GM21737 (cell line): Measurements from ENCODE around the gene ACER3.
"Not testable (repeated sequence)": the region's sequence is repeated elsewhere in the genome, so short reads cannot be mapped to it uniquely, and the experiment has no call there.

Experiments used
- ATAC-seq: cut with Tn5 transposase; IDR thresholded peaks from one replicate; pipeline ENCODE4 v1.9.1; 2021; ENCODE audit warnings: mild to moderate bottlenecking, moderate library complexity; ENCODE audit not compliant: unreplicated experiment

The ACER3 gene

DNA sequence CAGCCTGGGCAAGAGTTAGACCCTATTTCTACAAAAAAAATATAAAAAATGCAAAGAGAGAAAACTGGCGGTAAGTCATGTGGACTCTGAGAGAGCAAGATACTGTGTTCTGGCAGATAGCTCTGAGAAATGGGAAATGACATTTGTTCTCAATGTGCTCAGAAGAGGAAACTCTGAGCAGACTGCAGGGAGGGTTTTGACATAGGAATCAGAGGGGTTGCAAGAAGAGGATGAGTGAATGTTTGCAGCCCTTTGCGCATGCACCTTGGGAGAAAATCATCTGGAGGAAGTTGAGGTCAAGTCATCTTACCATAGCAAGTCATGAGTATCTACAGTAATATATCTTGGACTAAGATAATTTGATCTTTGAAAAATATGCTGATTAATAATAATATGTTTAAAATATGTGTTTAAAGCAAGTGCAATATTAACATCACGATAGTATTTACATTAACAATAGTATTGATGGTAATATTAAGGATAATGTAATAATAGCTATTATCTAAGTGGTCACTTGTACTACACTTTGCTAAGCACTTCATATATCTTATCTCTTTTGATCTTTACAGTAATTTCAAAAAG is 2.6 kb downstream of the ACER3 start:
- ATAC-seq = no peak

DNA sequence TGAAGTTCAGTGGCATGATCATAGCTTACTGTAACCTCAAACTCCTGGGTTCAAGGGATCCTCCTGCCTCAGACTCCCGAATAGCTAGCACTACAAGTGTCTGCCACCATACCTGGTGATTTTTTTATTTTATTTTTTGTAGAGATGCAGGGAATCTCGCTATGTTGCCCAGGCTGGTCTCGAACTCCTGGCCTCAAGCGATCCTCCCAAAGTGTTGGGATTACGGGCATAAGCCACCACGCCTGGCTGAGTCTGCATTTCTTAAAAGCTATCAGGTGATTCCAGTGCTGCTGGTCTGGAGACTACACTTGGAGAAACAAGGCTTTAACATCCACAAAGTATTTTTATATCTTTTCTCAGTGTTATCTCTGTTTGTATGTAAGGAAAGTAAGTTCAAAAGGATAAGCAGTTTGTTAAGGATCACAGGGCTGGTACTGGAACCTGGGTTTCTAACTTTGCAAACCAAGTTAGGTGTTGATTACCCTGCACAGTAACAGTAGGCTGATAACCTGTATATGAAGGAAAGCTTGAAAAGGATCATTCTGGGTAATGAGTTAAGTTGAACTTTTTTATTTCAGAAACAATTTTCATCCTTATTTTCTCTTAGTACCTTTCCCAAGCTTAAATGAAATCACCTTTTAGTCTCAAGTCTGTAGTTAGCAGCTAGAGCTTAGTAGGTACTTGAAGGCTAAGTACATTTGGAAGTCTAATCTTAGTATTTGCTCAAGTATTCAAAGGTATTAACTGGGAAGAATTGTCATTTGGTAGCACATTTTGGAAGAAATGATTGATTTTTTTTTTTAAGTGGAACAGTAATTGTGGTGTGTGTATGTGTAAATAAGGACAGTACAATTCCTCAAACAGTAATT is 12.5 kb downstream of the ACER3 start:
- no peak for ATAC-seq

GRCh38 chr11:76878014-76878413 is 17.3 kb downstream of the ACER3 start:
- ATAC-seq = no peak

DNA sequence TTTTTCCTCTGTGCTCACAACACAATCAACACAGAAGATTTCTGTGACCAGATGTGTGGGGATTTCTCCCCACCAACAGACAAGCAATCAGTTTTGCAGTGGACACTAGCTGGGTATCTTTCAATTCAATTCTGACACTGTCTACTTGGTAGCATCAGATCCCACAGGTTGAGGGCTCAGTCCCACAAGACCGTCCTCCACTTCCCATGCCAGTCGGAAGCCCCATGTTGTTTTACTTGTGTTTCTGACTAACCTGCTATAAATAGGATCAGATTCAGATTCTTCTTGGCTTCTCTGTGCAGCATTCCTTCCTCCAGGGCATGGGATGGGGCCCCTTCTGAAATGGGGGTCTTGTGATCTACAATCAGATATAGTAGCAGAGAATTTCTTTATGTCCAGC is 19.6 kb downstream of the ACER3 start:
- no peak for ATAC-seq

DNA sequence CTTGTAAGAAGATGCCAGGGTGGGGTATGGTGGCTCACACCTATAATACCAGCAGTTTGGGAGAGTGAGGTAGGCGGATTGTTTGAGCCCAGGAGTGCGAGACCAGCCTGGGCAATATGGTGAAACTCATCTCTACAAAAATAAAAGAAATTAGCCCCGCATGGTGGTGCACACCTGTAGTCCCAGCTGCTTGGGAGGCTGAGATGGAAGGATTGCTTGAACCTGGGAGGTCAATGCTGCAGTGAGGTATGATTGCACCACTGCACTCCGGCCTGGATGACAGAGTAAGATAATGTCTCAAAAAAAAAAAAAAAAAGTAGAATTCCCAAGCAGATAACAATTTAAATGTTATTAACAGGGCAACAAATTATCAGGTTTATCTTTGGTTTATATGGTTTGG is 20.2 kb downstream of the ACER3 start:
- ATAC-seq = no peak

GRCh38 chr11:76885390-76886097 is 24.8 kb downstream of the ACER3 start:
- ATAC-seq = no peak

DNA sequence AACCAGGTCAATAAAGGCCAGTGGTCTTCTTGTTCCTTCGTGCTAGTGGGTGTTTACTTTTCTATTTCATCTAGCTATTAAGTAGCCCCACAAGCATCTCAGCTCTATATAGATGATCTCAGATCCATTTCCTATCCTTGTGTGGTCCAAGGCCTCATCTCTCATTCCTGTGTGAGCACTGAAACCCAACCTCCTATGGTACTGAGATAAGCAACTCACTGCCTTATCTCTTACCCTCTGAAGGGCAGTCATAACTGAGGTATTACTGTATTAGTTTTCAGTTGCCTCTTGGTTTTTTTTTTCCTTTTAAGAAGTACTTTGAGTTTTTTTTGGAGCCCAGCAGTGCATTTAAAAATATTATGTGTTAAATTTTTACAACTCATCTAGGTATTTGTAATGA is 28.3 kb downstream of the ACER3 start:
- ATAC-seq = no peak

DNA sequence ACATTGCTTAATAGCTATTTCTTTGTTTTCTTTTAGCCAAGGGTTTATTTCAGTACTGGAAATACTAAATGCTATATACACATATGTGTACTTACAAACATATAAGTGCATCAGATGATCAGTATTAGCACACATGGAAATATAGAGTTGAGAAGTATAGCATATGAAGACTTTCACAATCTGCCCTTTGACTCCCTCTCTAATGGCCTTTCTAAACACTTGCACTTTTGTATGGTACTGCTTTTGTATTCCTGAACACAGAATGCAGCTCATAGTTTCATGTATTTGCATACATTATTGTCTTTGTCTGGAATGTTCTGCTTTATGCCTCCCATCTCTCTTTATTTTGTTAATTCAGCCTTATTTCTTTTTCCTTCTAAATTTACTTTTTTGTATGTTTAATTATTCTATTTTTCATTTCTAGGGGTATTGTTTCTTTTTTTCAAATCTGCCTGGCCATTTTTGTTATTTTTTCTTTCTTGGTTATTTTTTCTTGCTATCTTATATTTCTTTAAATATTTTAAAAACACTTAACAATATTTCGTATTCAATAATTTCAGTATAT is 28.8 kb downstream of the ACER3 start:
- no peak for ATAC-seq

GRCh38 chr11:76890329-76890728 is 29.6 kb downstream of the ACER3 start:
- ATAC-seq = no peak

DNA sequence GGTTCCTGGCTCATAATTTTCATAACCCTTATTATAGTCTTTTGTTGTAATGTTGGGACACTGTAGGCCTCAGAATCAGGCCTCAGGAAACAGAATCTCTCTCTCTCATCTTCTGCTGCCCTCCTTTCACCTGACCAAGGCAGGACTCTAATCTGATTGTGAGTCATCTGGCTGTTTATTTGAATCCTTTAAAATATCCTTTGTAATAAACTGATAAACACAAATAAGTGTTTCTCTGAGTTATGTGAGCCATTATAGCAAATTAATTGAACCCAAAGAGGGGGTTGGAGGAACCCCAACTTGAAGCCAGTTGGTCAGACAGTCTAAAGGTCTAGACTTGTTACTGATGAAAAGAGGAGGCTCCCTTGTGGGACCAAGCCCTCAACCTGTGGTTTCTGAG is 30.6 kb downstream of the ACER3 start:
- ATAC-seq = no peak

DNA sequence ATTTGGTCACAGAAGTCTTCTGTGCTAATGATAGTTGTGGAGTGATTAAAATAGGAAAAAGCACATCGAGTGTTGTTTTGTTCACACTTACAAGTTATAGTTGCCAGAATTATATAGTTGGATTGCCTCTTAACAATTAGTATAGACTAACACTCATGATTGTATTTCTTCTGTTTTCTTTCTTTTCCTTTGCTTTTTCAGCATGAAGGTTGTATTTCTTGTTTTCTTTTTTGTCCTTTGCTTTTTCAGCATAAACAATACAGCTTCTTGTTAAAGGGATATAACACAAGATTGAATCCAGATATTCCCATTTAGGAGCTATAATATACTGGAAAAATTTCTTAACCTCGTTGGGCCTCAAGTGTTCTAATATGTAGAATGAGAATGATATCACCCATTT is 31.1 kb downstream of the ACER3 start:
- ATAC-seq = no peak

GRCh38 chr11:76892306-76892705 is 31.6 kb downstream of the ACER3 start:
- no peak for ATAC-seq

DNA sequence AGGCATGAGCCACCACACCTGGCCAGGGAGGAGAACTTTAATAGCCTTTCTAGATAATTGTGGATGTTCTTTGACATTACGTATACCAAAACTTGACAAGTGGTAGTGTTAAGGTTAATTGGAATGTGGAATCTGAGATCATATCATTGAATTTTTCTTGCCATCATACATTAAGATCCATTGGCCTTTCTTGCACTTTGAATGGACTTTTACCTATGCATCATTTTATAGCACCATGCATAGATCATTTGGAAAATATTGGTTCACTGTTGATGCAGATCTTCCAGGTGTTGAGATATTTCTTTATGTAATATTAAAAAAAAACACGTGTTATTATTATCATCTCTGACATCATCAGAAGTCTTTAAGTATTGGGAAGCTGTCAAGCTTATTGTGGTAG is 36.5 kb downstream of the ACER3 start:
- ATAC-seq = no peak

GRCh38 chr11:76901144-76901543 is 40.4 kb downstream of the ACER3 start:
- no peak for ATAC-seq

DNA sequence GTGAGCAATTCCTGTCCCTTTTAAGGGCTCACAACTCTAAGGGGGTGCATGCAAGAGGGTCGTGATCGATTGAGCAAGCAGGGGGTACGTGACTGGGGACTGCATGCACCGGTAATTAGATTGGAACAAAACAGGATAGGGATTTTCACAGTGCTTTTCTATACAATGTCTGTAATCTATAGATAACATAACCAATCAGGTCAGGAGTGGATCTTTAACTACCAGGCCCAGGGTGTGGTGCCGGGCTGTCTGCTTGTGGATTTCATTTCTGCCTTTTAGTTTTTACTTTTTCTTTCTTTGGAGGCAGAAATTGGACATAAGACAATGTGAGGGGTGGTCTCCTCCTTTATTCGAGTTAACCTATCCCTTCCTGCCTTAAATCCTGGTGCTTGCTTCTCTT is 40.9 kb downstream of the ACER3 start:
- not testable (repeated sequence) for ATAC-seq

DNA sequence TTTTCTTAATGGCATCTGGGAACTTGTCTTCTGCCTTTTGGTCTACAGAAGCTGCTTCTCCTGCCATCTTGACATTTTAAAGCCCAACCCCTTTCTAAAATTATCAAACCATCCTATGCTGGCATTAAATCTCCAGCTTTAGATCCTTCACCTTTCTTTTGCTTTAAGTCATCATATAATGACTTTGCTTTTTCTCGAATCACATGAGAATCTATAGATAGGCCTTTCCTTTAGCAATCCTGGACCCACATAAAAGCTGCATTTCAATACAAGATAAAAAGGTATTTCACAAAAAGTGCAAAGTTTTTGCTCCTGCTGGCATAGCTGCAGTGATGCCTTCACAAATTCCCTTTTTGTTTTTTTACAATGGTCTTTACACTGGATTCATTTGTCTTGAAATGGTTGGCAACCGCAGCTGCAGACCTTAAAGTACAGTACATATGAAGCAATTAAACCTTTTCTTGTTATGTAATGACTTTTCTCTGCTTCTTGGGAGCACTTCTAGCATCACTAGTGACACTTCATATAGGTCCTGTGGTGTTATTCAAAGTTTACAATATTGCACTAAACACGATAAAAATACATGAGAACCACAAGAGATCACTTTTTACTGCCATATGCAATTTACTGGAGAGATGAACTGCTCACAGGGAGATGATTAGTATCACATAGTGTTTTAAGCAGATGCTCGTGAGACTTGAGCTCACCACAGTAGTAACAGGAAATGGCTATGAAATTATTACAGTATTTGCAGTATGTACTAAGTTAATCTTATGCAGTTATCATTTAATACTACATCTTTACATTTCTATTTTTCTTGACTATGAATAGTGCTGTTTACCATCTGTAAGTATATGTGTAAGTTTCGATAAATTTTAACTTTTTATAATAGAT is 41.6 kb downstream of the ACER3 start:
- ATAC-seq = no peak

DNA sequence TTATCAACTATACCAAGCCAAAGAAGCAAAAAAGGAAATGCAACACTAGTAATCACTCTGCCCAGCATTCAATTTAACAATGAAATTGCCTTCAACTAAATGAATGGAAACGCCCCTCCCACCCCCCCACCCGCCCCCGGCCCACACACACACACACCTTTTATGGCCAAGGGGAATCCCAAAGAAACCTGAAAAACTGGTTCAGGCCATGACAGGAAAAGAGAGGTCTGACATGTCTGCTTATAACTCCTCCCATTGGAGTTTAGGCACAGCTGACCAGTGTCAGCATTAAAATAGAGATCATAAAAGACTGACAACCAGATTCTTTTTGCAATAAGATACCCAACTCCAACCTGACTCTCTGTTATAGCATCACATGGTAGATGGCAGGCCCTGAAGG is 42.6 kb downstream of the ACER3 start:
- ATAC-seq = no peak

- ATAC-seq = no peak
Measured at GRCh38 chr11:76910620-76911414, 50.1 kb downstream of the ACER3 start.

DNA sequence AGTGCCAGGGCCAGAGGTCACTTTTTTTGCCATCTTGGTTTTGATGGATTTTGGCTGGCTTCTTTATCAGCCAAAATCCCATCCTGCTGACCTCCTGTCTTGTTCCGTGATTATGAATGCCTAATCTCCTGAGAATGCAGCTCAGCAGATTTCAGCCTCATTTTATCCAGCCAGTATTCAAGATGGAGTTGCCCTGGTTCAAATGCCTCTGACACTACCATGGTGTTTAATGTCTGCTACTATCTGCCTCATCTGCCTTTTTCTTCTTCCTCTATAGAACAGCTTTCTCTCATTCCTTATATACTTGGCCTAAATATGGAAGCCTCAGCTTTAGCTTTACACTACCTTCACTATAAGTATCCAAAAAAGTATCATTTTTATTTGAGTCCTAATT is 50.7 kb downstream of the ACER3 start:
- no peak for ATAC-seq

GRCh38 chr11:76916712-76917111 is 56.0 kb downstream of the ACER3 start:
- no peak for ATAC-seq
